GM23338 (cell line): Measurements from ENCODE around the gene PPP2R5D. TPM values are rescaled to one million over a fixed set of nuclear protein-coding genes. Genes with fewer than 3 reads are reported as not detected.

Experiments
- ATAC-seq: fragments of 200-7000 bp; cut with Tn5 transposase; 3 replicates; pipeline ENCODE4 v1.9.1; 2020
- DNase-seq: peaks from one replicate; pipeline ENCODE4 v3.0.0-alpha.2; 2015; ENCODE audit warnings: low spot score
- H2AFZ ChIP-seq: fragments of 200-600 bp; sonication (generic); 2 replicates; pipeline ENCODE4 v1.8.0; 2016; ENCODE audit warnings: antibody characterized with exemption, mild to moderate bottlenecking, moderate library complexity
- H3F3A ChIP-seq: fragments of 200-600 bp; sonication (generic); replicated peaks from 2 replicates; pipeline ENCODE4 v1.8.0; 2017; ENCODE audit warnings: antibody characterized with exemption, mixed run types, low read depth
- H3K27ac ChIP-seq: fragments of 200-600 bp; sonication (generic); 2 replicates; pipeline ENCODE4 v1.6.1; 2016; ENCODE audit warnings: low read depth
- H3K27me3 ChIP-seq: fragments of 200-600 bp; sonication (generic); 2 replicates; pipeline ENCODE4 v1.8.0; 2016; ENCODE audit warnings: mild to moderate bottlenecking, mixed run types, moderate library complexity; ENCODE audit not compliant: insufficient read depth
- H3K36me3 ChIP-seq: fragments of 200-600 bp; sonication (generic); 2 replicates; pipeline ENCODE4 v1.8.0; 2016; ENCODE audit warnings: mild to moderate bottlenecking; ENCODE audit not compliant: insufficient read depth
- H3K4me1 ChIP-seq: fragments of 200-600 bp; sonication (generic); 2 replicates; pipeline ENCODE4 v1.8.0; 2016; ENCODE audit warnings: mild to moderate bottlenecking, moderate library complexity; ENCODE audit not compliant: insufficient read depth
- H3K4me2 ChIP-seq: fragments of 200-600 bp; sonication (generic); 2 replicates; pipeline ENCODE4 v1.7.1; 2017; ENCODE audit warnings: mixed run types
- H3K4me3 ChIP-seq: fragments of 200-600 bp; sonication (generic); 2 replicates; pipeline ENCODE4 v1.6.1; 2016; ENCODE audit warnings: mixed run types
- H3K79me2 ChIP-seq: fragments of 200-600 bp; sonication (generic); replicated peaks from 2 replicates; pipeline ENCODE4 v1.8.0; 2017; ENCODE audit warnings: mild to moderate bottlenecking; ENCODE audit not compliant: insufficient read depth
- H3K9me2 ChIP-seq: fragments of 200-600 bp; sonication (generic); 2 replicates; pipeline ENCODE4 v1.8.0; 2017; ENCODE audit not compliant: insufficient read depth
- H4K20me1 ChIP-seq: fragments of 200-600 bp; sonication (generic); replicated peaks from 2 replicates; pipeline ENCODE4 v1.8.0; 2017; ENCODE audit warnings: mild to moderate bottlenecking; ENCODE audit not compliant: insufficient read depth
- H3K27ac Mint-ChIP-seq: 2 replicates; pipeline ENCODE4 v1.8.0; 2020; ENCODE audit warnings: inconsistent platforms, mild to moderate bottlenecking, moderate library complexity, mixed read lengths
- H3K27me3 Mint-ChIP-seq: 3 replicates; pipeline ENCODE4 v1.8.0; 2022; ENCODE audit warnings: low read depth, mild to moderate bottlenecking, moderate library complexity, mixed read lengths, inconsistent platforms; ENCODE audit not compliant: insufficient read depth, poor library complexity
- H3K36me3 Mint-ChIP-seq: 3 replicates; pipeline ENCODE4 v1.8.0; 2021; ENCODE audit warnings: low read depth, mild to moderate bottlenecking, inconsistent platforms, moderate library complexity, mixed read lengths
- H3K4me1 Mint-ChIP-seq: 3 replicates; pipeline ENCODE4 v1.8.0; 2020; ENCODE audit warnings: mild to moderate bottlenecking, inconsistent platforms, mixed read lengths
- H3K4me3 Mint-ChIP-seq: 3 replicates; pipeline ENCODE4 v1.8.0; 2021; ENCODE audit warnings: moderate library complexity, mild to moderate bottlenecking, inconsistent platforms, mixed read lengths
- H3K9me3 Mint-ChIP-seq: 3 replicates; pipeline ENCODE4 v1.8.0; 2020; ENCODE audit warnings: moderate library complexity, mild to moderate bottlenecking, inconsistent platforms, mixed read lengths
- CREB1 ChIP-seq: fragments of 250-450 bp; sonication (Bioruptor Pico); IDR thresholded peaks from 2 replicates; pipeline ENCODE4 v1.5.0; 2020; ENCODE audit warnings: low read depth, mild to moderate bottlenecking, moderate library complexity
- EZH2 ChIP-seq: fragments of 200-600 bp; sonication (generic); IDR thresholded peaks from one replicate; pipeline ENCODE4 v1.8.0; 2017; ENCODE audit warnings: antibody characterized with exemption, mild to moderate bottlenecking, low read depth; ENCODE audit not compliant: unreplicated experiment
- EZH2phosphoT487 ChIP-seq: fragments of 200-600 bp; sonication (generic); IDR thresholded peaks from one replicate; pipeline ENCODE4 v1.8.1; 2018; ENCODE audit warnings: antibody characterized with exemption; ENCODE audit not compliant: unreplicated experiment
- JUNB ChIP-seq: IDR thresholded peaks from one replicate; pipeline ENCODE4 v1.6.1; 2016; ENCODE audit warnings: antibody characterized with exemption; ENCODE audit not compliant: unreplicated experiment
- NANOG ChIP-seq: IDR thresholded peaks from 2 replicates; pipeline ENCODE4 v1.6.1; 2016; ENCODE audit warnings: antibody characterized with exemption, borderline replicate concordance
- POLR2AphosphoS5 ChIP-seq: IDR thresholded peaks from 2 replicates; pipeline ENCODE4 v1.6.1; 2016; ENCODE audit warnings: antibody characterized with exemption, low read depth
- STAT1 ChIP-seq: IDR thresholded peaks from one replicate; pipeline ENCODE4 v1.6.1; 2016; ENCODE audit warnings: antibody characterized with exemption; ENCODE audit not compliant: unreplicated experiment
- ZNF114 ChIP-seq: fragments of 250-450 bp; sonication (Bioruptor Pico); IDR thresholded peaks from 2 replicates; pipeline ENCODE4 v1.5.0; 2020; ENCODE audit warnings: mild to moderate bottlenecking, moderate library complexity
- ZNF331 ChIP-seq: fragments of 250-450 bp; sonication (Bioruptor Pico); IDR thresholded peaks from 2 replicates; pipeline ENCODE4 v1.5.0; 2020; ENCODE audit warnings: low read depth, mild to moderate bottlenecking, moderate library complexity
- polyA plus RNA-seq: library from polyadenylated mRNA; unstranded; fragments of >200 nt; fragmentation: Nextera tagmentation; extraction: Ambion mirVana; gene quantifications from 2 replicates; pipeline ENCODE4 v1.2.1, GENCODE V29; 2016
- total RNA-seq: library from RNA; depleted of rRNA; stranded (reverse); fragments of >200 nt; shearing (Covaris generic); gene quantifications from 2 replicates; pipeline ENCODE4 v1.2.3, GENCODE V29; 2014
- TF ChIP-seq, protein P1 (sequence below), 2 experiments: fragments of 200-600 bp in 1 of 2; sonication (generic) in 1 of 2; conservative IDR thresholded peaks; 2 replicates each; pipeline versions ENCODE4 v1.5.1 to v1.6.1; 2016 to 2017; ENCODE audit warnings: antibody characterized with exemption in 2 of 2, low read depth in 2 of 2, mild to moderate bottlenecking in 2 of 2, moderate library complexity in 1 of 2
- TF ChIP-seq, protein P2 (sequence below): IDR thresholded peaks from one replicate; pipeline ENCODE4 v1.6.1; 2018; ENCODE audit warnings: antibody characterized with exemption; ENCODE audit not compliant: unreplicated experiment
- TF ChIP-seq, protein P3 (sequence below): fragments of 250-450 bp; sonication (Bioruptor Pico); IDR thresholded peaks from 2 replicates; pipeline ENCODE4 v1.5.0; 2020; ENCODE audit warnings: mild to moderate bottlenecking, moderate library complexity
- TF ChIP-seq, protein P4 (sequence below): IDR thresholded peaks from 2 replicates; pipeline ENCODE4 v1.6.1; 2016; ENCODE audit warnings: antibody characterized with exemption

PPP2R5D gene
- total and polyA plus RNA-seq, 2 experiments from 2014 or later = 20.0 to 55.3 TPM

DNA sequence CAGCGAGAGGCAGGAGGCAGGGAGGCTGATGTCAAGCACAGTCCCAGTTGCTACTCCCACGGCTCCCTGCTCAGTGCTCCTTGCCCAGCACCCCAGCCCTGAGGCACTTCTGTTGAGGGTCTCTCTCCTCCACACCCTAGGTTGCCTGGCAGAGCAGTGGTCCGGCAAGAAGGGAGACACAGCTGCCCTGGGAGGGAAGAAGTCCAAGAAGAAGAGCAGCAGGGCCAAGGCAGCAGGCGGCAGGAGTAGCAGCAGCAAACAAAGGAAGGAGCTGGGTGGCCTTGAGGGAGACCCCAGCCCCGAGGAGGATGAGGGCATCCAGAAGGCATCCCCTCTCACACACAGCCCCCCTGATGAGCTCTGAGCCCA is 46.0 kb upstream of the PPP2R5D start:
- no peak for ATAC-seq
- H3K9me2 ChIP-seq = no peaks in the 10 kb centered on the region
- Mint-ChIP-seq H3K4me3 (no peak overlapping the region), H3K9me3 (no peaks in the 10 kb centered on the region), H3K36me3 (peaks cover 65% of the 10 kb centered on the region), H3K4me1 (peaks cover 16% of the 10 kb centered on the region), H3K27ac (peak overlapping the region; percentile 67; the same call in 1 of the 2 replicates), H3K27me3 (peaks cover 15% of the 10 kb centered on the region)
- H3K27me3 ChIP-seq = no peaks in the 10 kb centered on the region
- H3K4me1 ChIP-seq = no peaks in the 10 kb centered on the region
- H3K36me3 ChIP-seq = peaks cover 25% of the 10 kb centered on the region
- 0 out of 2 replicates have a peak, but pooled peaks cover 10% of the 10 kb centered on the region for H3F3A ChIP-seq
- H3K79me2 ChIP-seq = peaks cover 21% of the 10 kb centered on the region
- H2AFZ ChIP-seq = no peak overlapping the region
- no peak overlapping the region for H3K4me3 ChIP-seq
- H3K27ac ChIP-seq = no peak overlapping the region
- TF ChIP-seq, protein P1, sequence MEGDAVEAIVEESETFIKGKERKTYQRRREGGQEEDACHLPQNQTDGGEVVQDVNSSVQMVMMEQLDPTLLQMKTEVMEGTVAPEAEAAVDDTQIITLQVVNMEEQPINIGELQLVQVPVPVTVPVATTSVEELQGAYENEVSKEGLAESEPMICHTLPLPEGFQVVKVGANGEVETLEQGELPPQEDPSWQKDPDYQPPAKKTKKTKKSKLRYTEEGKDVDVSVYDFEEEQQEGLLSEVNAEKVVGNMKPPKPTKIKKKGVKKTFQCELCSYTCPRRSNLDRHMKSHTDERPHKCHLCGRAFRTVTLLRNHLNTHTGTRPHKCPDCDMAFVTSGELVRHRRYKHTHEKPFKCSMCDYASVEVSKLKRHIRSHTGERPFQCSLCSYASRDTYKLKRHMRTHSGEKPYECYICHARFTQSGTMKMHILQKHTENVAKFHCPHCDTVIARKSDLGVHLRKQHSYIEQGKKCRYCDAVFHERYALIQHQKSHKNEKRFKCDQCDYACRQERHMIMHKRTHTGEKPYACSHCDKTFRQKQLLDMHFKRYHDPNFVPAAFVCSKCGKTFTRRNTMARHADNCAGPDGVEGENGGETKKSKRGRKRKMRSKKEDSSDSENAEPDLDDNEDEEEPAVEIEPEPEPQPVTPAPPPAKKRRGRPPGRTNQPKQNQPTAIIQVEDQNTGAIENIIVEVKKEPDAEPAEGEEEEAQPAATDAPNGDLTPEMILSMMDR (conservative IDR thresholded peaks at IDR 0.05; ENCODE audit: low read depth in 2 of 2) = no peak
- TF ChIP-seq, protein P2, sequence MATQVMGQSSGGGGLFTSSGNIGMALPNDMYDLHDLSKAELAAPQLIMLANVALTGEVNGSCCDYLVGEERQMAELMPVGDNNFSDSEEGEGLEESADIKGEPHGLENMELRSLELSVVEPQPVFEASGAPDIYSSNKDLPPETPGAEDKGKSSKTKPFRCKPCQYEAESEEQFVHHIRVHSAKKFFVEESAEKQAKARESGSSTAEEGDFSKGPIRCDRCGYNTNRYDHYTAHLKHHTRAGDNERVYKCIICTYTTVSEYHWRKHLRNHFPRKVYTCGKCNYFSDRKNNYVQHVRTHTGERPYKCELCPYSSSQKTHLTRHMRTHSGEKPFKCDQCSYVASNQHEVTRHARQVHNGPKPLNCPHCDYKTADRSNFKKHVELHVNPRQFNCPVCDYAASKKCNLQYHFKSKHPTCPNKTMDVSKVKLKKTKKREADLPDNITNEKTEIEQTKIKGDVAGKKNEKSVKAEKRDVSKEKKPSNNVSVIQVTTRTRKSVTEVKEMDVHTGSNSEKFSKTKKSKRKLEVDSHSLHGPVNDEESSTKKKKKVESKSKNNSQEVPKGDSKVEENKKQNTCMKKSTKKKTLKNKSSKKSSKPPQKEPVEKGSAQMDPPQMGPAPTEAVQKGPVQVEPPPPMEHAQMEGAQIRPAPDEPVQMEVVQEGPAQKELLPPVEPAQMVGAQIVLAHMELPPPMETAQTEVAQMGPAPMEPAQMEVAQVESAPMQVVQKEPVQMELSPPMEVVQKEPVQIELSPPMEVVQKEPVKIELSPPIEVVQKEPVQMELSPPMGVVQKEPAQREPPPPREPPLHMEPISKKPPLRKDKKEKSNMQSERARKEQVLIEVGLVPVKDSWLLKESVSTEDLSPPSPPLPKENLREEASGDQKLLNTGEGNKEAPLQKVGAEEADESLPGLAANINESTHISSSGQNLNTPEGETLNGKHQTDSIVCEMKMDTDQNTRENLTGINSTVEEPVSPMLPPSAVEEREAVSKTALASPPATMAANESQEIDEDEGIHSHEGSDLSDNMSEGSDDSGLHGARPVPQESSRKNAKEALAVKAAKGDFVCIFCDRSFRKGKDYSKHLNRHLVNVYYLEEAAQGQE = no peak
- TF ChIP-seq EZH2 = no peak
- TF ChIP-seq CREB1 (CRISPR knock-in tag) = no peak
- TF ChIP-seq JUNB = no peak
- TF ChIP-seq NANOG = no peak
- no peak for TF ChIP-seq EZH2phosphoT487
- TF ChIP-seq STAT1 = no peak
- TF ChIP-seq ZNF114 = no peak
- no peak for TF ChIP-seq ZNF331 (CRISPR knock-in tag)
- TF ChIP-seq, protein P3, sequence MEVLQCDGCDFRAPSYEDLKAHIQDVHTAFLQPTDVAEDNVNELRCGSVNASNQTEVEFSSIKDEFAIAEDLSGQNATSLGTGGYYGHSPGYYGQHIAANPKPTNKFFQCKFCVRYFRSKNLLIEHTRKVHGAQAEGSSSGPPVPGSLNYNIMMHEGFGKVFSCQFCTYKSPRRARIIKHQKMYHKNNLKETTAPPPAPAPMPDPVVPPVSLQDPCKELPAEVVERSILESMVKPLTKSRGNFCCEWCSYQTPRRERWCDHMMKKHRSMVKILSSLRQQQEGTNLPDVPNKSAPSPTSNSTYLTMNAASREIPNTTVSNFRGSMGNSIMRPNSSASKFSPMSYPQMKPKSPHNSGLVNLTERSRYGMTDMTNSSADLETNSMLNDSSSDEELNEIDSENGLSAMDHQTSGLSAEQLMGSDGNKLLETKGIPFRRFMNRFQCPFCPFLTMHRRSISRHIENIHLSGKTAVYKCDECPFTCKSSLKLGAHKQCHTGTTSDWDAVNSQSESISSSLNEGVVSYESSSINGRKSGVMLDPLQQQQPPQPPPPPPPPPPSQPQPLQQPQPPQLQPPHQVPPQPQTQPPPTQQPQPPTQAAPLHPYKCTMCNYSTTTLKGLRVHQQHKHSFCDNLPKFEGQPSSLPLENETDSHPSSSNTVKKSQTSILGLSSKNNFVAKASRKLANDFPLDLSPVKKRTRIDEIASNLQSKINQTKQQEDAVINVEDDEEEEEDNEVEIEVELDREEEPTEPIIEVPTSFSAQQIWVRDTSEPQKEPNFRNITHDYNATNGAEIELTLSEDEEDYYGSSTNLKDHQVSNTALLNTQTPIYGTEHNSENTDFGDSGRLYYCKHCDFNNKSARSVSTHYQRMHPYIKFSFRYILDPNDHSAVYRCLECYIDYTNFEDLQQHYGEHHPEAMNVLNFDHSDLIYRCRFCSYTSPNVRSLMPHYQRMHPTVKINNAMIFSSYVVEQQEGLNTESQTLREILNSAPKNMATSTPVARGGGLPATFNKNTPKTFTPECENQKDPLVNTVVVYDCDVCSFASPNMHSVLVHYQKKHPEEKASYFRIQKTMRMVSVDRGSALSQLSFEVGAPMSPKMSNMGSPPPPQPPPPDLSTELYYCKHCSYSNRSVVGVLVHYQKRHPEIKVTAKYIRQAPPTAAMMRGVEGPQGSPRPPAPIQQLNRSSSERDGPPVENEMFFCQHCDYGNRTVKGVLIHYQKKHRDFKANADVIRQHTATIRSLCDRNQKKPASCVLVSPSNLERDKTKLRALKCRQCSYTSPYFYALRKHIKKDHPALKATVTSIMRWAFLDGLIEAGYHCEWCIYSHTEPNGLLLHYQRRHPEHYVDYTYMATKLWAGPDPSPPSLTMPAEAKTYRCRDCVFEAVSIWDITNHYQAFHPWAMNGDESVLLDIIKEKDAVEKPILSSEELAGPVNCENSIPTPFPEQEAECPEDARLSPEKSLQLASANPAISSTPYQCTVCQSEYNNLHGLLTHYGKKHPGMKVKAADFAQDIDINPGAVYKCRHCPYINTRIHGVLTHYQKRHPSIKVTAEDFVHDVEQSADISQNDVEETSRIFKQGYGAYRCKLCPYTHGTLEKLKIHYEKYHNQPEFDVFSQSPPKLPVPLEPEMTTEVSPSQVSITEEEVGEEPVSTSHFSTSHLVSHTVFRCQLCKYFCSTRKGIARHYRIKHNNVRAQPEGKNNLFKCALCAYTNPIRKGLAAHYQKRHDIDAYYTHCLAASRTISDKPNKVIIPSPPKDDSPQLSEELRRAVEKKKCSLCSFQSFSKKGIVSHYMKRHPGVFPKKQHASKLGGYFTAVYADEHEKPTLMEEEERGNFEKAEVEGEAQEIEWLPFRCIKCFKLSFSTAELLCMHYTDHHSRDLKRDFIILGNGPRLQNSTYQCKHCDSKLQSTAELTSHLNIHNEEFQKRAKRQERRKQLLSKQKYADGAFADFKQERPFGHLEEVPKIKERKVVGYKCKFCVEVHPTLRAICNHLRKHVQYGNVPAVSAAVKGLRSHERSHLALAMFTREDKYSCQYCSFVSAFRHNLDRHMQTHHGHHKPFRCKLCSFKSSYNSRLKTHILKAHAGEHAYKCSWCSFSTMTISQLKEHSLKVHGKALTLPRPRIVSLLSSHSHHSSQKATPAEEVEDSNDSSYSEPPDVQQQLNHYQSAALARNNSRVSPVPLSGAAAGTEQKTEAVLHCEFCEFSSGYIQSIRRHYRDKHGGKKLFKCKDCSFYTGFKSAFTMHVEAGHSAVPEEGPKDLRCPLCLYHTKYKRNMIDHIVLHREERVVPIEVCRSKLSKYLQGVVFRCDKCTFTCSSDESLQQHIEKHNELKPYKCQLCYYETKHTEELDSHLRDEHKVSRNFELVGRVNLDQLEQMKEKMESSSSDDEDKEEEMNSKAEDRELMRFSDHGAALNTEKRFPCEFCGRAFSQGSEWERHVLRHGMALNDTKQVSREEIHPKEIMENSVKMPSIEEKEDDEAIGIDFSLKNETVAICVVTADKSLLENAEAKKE (CRISPR knock-in tag) = no peak
- TF ChIP-seq, protein P4, sequence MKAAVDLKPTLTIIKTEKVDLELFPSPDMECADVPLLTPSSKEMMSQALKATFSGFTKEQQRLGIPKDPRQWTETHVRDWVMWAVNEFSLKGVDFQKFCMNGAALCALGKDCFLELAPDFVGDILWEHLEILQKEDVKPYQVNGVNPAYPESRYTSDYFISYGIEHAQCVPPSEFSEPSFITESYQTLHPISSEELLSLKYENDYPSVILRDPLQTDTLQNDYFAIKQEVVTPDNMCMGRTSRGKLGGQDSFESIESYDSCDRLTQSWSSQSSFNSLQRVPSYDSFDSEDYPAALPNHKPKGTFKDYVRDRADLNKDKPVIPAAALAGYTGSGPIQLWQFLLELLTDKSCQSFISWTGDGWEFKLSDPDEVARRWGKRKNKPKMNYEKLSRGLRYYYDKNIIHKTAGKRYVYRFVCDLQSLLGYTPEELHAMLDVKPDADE = no peak
- no peak for TF ChIP-seq POLR2AphosphoS5
- DNase-seq = no peak
- H3K4me2 ChIP-seq = no peak overlapping the region
- peaks cover 7% of the 10 kb centered on the region; the same call in 1 of the 2 replicates for H4K20me1 ChIP-seq
